Heart left ventricle (tissue), 13 donors: ENCODE results near the gene CHD5.

ENCODE experiments used
- CTCF ChIP-seq, 12 donors: fragments of 200-600 bp; sonication (generic) in 4 of 12; IDR thresholded peaks; one replicate each; pipeline versions ENCODE4 v1.5.0 to v1.8.0; 2018 to 2022; ENCODE audit warnings: antibody characterized with exemption in 12 of 12, mild to moderate bottlenecking in 5 of 12
- POLR2A ChIP-seq, 2 donors: fragments of 450-650 bp; IDR thresholded peaks; one replicate each; pipeline ENCODE4 v1.6.1; 2017; ENCODE audit warnings: antibody characterized with exemption in 2 of 2, mild to moderate bottlenecking in 2 of 2, moderate library complexity in 2 of 2
- donor health status: ischemic (EF 13 %, LVEDD 7.1; RV severe dilation, severe dysfunction).
- donor health status: DM: no; HTN: yes; CAD: no.
- donor health status: DM: no; HTN: no; CAD: no.
- donor health status: ischemic (EF 25% LVEDD 6.9; RV normal size, moderate dysfunction).
- donor health status: ischemic (EF 25% LVEDD 5.7; RV mildly dilated, moderate dysfunction).
- donor health status: ischemic (EF 35%, LVEDD 5.7; RV mildly dilated, moderate dysfunction).
- donor health status: nonischemic (EF 11% LVEDD 7.7; RV severe dilation, severe dysfunction).
- donor health status: DM: yes; HTN: yes; CAD: no.
- donor health status: PGD.
- donor health status: ischemic (EF 29% LVEDD 5.4; RV normal size, mild dysfunction).
- donor health status: nonischemic (EF 23%, LVEDD 6.1; RV moderate dilation, normal function).

- TF ChIP-seq POLR2A (IDR thresholded peaks at IDR 0.05) (no peak), CTCF (IDR thresholded peaks at IDR 0.05) (peak in 3 of 12 donors; percentile 8 to 25 (median 17))
These were observed 97.6 kb downstream of the CHD5 start for GRCh38 chr1:6082430-6082971.
